Activated T-helper 1 cell treated with anti-CD3 and anti-CD28 coated beads, Interleukin-12 subunit alpha, Interleukin-12 subunit beta, Interleukin-2, Interleukin-4 antibody, amounts not matched to agents 30 ng/mL and 10 ng/mL and 1 ng/mL, durations not matched to agents 14 hours and 24 hours and 36 hours (primary cell): Measurements from ENCODE around the gene TBC1D16. TPM values are rescaled to one million over a fixed set of nuclear protein-coding genes. Genes with fewer than 3 reads are reported as not detected.
"Not testable (repeated sequence)": the region's sequence is repeated elsewhere in the genome, so short reads cannot be mapped to it uniquely, and the experiment has no call there.

ENCODE experiments used
- DNase-seq: peaks from one replicate; pipeline ENCODE4 v3.0.0; 2021; ENCODE audit warnings: low spot score
- H3K27ac Mint-ChIP-seq: one replicate; pipeline ENCODE4 v1.8.0; 2021; ENCODE audit warnings: mild to moderate bottlenecking, mixed read lengths
- H3K27me3 Mint-ChIP-seq: one replicate; pipeline ENCODE4 v1.8.0; 2022; ENCODE audit warnings: mild to moderate bottlenecking, moderate library complexity, mixed read lengths; ENCODE audit not compliant: insufficient read depth
- H3K36me3 Mint-ChIP-seq: one replicate; pipeline ENCODE4 v1.8.0; 2021; ENCODE audit warnings: low read depth, mixed read lengths
- H3K4me1 Mint-ChIP-seq: one replicate; pipeline ENCODE4 v1.8.0; 2021; ENCODE audit warnings: low read depth, mixed read lengths
- H3K4me3 Mint-ChIP-seq: one replicate; pipeline ENCODE4 v1.8.0; 2021; ENCODE audit warnings: mild to moderate bottlenecking, moderate library complexity, mixed read lengths
- H3K9me3 Mint-ChIP-seq: one replicate; pipeline ENCODE4 v1.8.0; 2021; ENCODE audit warnings: mixed read lengths
- intact Hi-C: fragments of 100-400 bp; cut with micrococcal nuclease; formaldehyde crosslinking; loops from one replicate; pipeline ENCODE4 v1.15.1; 2024
- total RNA-seq: library from RNA; stranded (reverse); gene quantifications from 2 replicates; pipeline ENCODE4 v1.2.3, GENCODE V29; 2022

The TBC1D16 gene
- total RNA-seq, 1 donor from 2014 or later, result 1.9 TPM

- H3K4me1 Mint-ChIP-seq, result no peaks in the 10 kb centered on the region
- H3K9me3 Mint-ChIP-seq, result no peaks in the 10 kb centered on the region
- no peak for DNase-seq
- no peak overlapping the region for H3K4me3 Mint-ChIP-seq
- intact Hi-C loops, result no loop called here
- H3K36me3 Mint-ChIP-seq, result no peaks in the 10 kb centered on the region
- peaks cover 5% of the 10 kb centered on the region for H3K27me3 Mint-ChIP-seq
- H3K27ac Mint-ChIP-seq, result no peak overlapping the region
Observed at GRCh38 chr17:79907217-79907715, 128.4 kb downstream of the TBC1D16 start.

- H3K4me3 Mint-ChIP-seq, result no peak overlapping the region
- DNase-seq, result no peak
- H3K4me1 Mint-ChIP-seq, result no peaks in the 10 kb centered on the region
- no peak overlapping the region for H3K27ac Mint-ChIP-seq
- H3K9me3 Mint-ChIP-seq, result no peaks in the 10 kb centered on the region
- H3K36me3 Mint-ChIP-seq, result no peaks in the 10 kb centered on the region
- H3K27me3 Mint-ChIP-seq, result peaks cover 5% of the 10 kb centered on the region
- intact Hi-C loops, result no loop called here
Observed at GRCh38 chr17:79905832-79906231, 129.8 kb downstream of the TBC1D16 start.

GRCh38 chr17:79904865-79905264 lies 130.8 kb downstream of the TBC1D16 start:
- Mint-ChIP-seq H3K27ac (no peak overlapping the region), H3K4me3 (no peak overlapping the region), H3K4me1 (no peaks in the 10 kb centered on the region), H3K27me3 (peaks cover 7% of the 10 kb centered on the region), H3K9me3 (no peaks in the 10 kb centered on the region), H3K36me3 (no peaks in the 10 kb centered on the region)
- DNase-seq, result no peak
- intact Hi-C loops, result no loop called here

DNA sequence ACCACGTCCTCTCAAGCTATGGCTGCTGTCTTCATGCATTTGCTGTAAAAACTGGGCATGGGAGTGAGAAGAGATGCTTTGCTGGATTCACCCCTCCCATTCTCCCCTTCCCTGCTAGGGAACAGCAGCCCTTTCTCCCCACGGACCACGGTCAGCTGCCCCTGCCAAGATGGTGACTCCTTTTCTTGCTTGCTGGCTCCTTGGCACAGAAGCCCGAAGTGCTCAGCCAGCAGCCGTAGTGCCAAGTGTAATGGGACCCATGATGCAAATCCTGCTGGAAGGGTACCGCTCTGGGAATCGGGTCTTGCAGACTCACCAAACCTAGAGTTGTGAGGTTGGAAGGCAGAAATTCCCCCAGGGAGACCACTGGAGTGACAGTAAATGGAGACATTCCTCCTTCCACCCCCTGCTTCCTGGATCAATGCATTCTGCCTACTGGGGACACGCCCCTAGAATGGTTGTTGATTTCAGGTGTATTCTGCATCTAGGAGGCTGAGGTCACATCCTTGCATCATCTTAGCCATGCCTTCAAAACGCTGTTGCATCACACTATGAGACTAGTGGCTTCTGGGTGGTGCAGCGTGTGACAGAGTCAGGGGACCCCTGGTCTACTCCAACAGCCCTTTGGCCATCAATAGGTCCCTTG lies 133.4 kb downstream of the TBC1D16 start:
- Mint-ChIP-seq H3K4me1 (no peaks in the 10 kb centered on the region), H3K27ac (no peak overlapping the region), H3K27me3 (peaks cover 7% of the 10 kb centered on the region), H3K36me3 (no peaks in the 10 kb centered on the region), H3K4me3 (no peak overlapping the region), H3K9me3 (no peaks in the 10 kb centered on the region)
- intact Hi-C loops, result no loop called here
- DNase-seq, result no peak

DNA sequence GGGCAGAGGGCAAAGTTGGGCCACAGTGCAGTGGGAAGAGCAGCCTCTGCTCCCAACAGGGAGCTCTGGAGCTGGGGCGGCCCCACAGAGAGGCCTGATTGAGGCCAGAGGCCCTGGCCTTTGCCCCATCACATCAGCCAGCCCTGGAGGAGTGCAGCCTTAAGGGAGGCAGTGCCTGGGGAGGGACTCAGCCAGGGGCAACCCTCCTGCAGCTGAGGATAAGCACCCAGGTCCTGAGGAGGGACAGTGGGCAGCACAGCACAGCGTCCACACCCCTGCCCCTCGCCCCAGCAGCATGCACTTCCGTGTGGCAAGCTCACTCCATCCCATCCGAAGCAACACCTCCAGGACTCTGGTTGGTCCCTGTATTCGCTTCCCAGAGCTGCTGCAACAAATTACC lies 134.5 kb downstream of the TBC1D16 start:
- Mint-ChIP-seq H3K36me3 (no peaks in the 10 kb centered on the region), H3K27ac (no peak overlapping the region), H3K4me3 (no peak overlapping the region), H3K9me3 (no peaks in the 10 kb centered on the region), H3K27me3 (peaks cover 7% of the 10 kb centered on the region), H3K4me1 (no peaks in the 10 kb centered on the region)
- intact Hi-C loops, result no loop called here
- no peak for DNase-seq

DNA sequence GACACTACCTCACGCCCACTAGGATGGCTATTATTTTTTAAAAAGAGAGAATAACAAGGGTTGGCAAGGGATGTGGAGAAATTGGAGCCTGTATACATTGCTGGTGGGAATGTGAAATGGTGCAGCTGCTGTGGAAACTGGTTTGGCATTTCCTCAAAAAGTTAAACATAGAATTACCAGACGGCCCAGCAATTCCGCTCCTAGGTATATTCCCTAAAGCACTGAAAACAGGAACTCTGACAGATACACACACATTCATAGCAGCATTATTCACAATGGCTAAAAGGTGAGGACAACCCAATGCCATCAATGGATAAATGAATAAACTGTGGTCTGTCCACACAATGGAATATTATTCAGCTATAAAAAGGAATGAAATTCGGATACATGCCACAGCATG lies 136.1 kb downstream of the TBC1D16 start:
- Mint-ChIP-seq H3K9me3 (no peaks in the 10 kb centered on the region), H3K4me3 (no peak overlapping the region), H3K27me3 (peaks cover 12% of the 10 kb centered on the region), H3K36me3 (no peaks in the 10 kb centered on the region), H3K27ac (no peak overlapping the region), H3K4me1 (no peaks in the 10 kb centered on the region)
- intact Hi-C loops, result no loop called here
- no peak for DNase-seq

DNA sequence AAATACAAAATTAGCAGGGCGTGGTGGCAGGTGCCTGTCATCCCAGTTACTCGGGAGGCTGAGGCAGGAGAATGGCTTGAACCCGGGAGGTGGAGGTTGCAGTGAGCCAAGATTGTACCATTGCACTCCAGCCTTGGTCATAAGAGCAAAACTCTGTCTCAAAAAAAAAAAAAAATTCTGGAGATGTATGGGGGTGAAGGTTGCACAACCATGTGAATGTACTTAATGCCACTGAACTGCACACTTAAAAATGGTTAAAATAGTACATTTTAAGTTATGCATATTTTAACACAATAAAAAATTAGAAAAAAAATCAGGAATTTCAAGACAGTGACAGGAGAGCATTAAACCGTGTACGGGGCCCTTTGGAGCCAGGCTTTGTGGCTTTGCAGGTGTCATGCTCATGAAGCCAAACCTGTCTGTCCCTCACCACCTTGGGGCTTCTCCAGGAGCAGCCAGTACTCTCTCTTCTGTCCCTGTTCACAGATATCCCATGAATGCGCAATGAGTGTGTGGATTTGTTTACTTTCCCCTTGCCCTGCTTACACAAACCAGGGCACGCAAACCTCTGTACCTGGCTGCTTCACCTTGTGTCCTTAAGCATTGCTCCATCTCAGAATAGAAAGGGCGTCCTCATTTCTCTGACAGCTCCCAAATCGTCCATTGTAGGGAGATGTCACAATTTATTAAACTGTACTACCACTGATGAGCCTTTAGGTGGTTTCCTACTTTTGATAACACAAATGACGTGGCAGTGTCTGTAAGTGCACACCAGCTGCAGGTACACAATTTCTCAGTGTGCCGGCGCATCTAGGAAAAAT lies 138.2 kb downstream of the TBC1D16 start:
- no peaks in the 10 kb centered on the region for H3K36me3 Mint-ChIP-seq
- DNase-seq, result no peak
- H3K27ac Mint-ChIP-seq, result no peak overlapping the region
- no peaks in the 10 kb centered on the region for H3K4me1 Mint-ChIP-seq
- no peaks in the 10 kb centered on the region for H3K9me3 Mint-ChIP-seq
- no peak overlapping the region for H3K4me3 Mint-ChIP-seq
- intact Hi-C loops, result no loop called here
- H3K27me3 Mint-ChIP-seq, result peaks cover 8% of the 10 kb centered on the region

- H3K27me3 Mint-ChIP-seq, H3K4me1 Mint-ChIP-seq, DNase-seq, H3K4me3 Mint-ChIP-seq, intact Hi-C loops, H3K27ac Mint-ChIP-seq, H3K9me3 Mint-ChIP-seq, H3K36me3 Mint-ChIP-seq: not testable (repeated sequence)
Observed at GRCh38 chr17:79893457-79893856, 142.2 kb downstream of the TBC1D16 start.

GRCh38 chr17:79892457-79893241 lies 143.0 kb downstream of the TBC1D16 start:
- no peaks in the 10 kb centered on the region for H3K4me1 Mint-ChIP-seq
- no peaks in the 10 kb centered on the region for H3K9me3 Mint-ChIP-seq
- DNase-seq, result no peak
- H3K27me3 Mint-ChIP-seq, result peaks cover 10% of the 10 kb centered on the region
- H3K27ac Mint-ChIP-seq, result no peak overlapping the region
- H3K36me3 Mint-ChIP-seq, result no peaks in the 10 kb centered on the region
- H3K4me3 Mint-ChIP-seq, result no peak overlapping the region
- intact Hi-C loops, result no loop called here

- Mint-ChIP-seq H3K27ac (no peak overlapping the region), H3K36me3 (no peaks in the 10 kb centered on the region), H3K4me3 (no peak overlapping the region), H3K27me3 (peaks cover 14% of the 10 kb centered on the region), H3K4me1 (no peaks in the 10 kb centered on the region), H3K9me3 (no peaks in the 10 kb centered on the region)
- no peak for DNase-seq
- intact Hi-C loops, result no loop called here
Observed at GRCh38 chr17:79891113-79891730, 144.4 kb downstream of the TBC1D16 start.

DNA sequence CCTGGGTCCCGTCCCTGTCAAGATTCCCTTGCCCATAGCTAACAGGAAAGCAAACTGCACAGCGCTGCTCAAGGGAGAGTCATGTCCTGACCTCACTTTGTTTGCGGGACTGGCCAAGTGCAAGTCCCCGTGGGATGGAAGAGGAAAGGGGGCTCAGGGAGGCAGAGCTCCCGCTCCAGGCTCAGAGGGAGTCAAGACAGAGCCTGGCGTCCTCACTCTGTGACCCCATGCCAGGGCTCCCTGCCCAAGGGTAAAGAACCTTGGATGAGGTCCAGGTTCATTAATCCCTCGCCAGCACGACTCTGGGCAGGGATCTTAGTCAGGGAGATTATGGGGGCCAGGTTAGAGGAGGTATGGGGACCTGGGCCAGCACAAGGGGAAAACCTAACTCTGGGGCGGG lies 145.0 kb downstream of the TBC1D16 start:
- Mint-ChIP-seq H3K27me3 (peaks cover 14% of the 10 kb centered on the region), H3K36me3 (no peaks in the 10 kb centered on the region), H3K9me3 (no peaks in the 10 kb centered on the region), H3K4me1 (no peaks in the 10 kb centered on the region), H3K4me3 (no peak overlapping the region), H3K27ac (no peak overlapping the region)
- DNase-seq, result no peak
- intact Hi-C loops, result no loop called here

DNA sequence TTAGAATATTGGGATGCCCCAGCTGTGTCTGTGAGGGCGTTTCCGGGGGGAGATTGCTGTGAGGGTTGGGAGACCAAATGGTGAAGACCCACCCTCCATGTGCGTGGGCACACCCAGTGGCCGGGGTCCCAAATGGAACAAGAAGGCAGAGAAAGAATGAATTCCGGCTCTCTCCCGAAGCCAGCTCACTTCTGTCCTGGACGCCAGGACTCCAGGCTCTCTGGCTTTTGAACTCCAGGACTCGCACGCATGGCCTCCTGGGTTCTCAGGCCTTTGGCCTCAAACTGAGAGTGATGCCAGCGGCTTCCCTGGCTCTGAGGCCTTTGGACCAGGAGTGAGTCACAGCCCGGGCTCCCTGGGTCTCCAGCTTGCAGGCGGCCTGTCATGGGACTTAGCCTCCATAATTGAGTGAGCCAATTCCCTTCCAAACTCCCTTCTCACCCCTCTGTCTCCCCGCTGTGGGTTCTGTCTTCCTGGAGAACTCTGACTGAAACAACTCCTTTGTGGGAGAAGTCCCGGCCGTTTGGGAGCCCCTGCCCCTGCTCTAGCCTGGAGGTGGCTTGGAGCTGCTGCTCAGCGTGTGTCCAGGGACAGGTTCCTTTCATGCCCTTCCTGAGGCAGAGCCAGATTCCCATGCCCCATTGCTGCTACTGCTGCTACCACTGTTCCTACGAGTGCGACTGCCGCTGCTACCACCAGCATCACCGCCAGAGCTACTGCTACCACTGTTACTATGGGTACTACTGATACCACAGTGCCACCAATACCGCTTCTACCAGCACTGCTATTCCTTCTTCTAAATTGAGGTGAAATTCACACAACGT lies 146.6 kb downstream of the TBC1D16 start:
- no peaks in the 10 kb centered on the region for H3K9me3 Mint-ChIP-seq
- H3K27me3 Mint-ChIP-seq, result peaks cover 15% of the 10 kb centered on the region
- no peaks in the 10 kb centered on the region for H3K4me1 Mint-ChIP-seq
- H3K36me3 Mint-ChIP-seq, result no peaks in the 10 kb centered on the region
- no peak overlapping the region for H3K4me3 Mint-ChIP-seq
- H3K27ac Mint-ChIP-seq, result no peak overlapping the region
- DNase-seq, result no peak
- intact Hi-C loops, result no loop called here
